WERI-Rb-1 (cell line): Measurements from ENCODE around the gene ARMC8.

Source experiments
- DNase-seq: peaks from one replicate; pipeline ENCODE4 v3.0.0-alpha.2; 2020
- H3K27ac ChIP-seq: fragments of 250-450 bp; sonication (Bioruptor Pico); 2 replicates; pipeline ENCODE4 v1.5.1; 2020; ENCODE audit warnings: mild to moderate bottlenecking, moderate library complexity
- H3K27me3 ChIP-seq: fragments of 250-450 bp; sonication (Bioruptor Pico); 2 replicates; pipeline ENCODE4 v1.5.1; 2021; ENCODE audit warnings: mild to moderate bottlenecking, low read depth, moderate library complexity; ENCODE audit not compliant: insufficient read depth, severe bottlenecking
- H3K36me3 ChIP-seq: fragments of 250-450 bp; sonication (Bioruptor Pico); 2 replicates; pipeline ENCODE4 v1.5.1; 2020; ENCODE audit warnings: mild to moderate bottlenecking, moderate library complexity
- H3K4me3 ChIP-seq: 2 replicates; pipeline ENCODE4 v1.5.1; 2011; ENCODE audit warnings: low read depth, mild to moderate bottlenecking, control low read depth, low read length
- H3K9me3 ChIP-seq: fragments of 250-450 bp; sonication (Bioruptor Pico); 2 replicates; pipeline ENCODE4 v1.5.1; 2021; ENCODE audit warnings: mild to moderate bottlenecking, moderate library complexity; ENCODE audit not compliant: severe bottlenecking
- TF ChIP-seq, protein P1 (sequence below): IDR thresholded peaks from 2 replicates; pipeline ENCODE4 v1.5.1; 2011; ENCODE audit warnings: low read depth, mild to moderate bottlenecking, control low read depth, inconsistent platforms, low read length

Gene ARMC8

GRCh38 chr3:138188013-138188730 is 1.1 kb downstream of the ARMC8 start:
- Histone ChIP-seq H3K9me3 (no peaks in the 10 kb centered on the region), H3K27me3 (no peaks in the 10 kb centered on the region), H3K4me3 (peak overlapping the region; percentile 87), H3K36me3 (peaks cover 39% of the 10 kb centered on the region), H3K27ac (peak overlapping the region; percentile 100)
- TF ChIP-seq, protein P1, sequence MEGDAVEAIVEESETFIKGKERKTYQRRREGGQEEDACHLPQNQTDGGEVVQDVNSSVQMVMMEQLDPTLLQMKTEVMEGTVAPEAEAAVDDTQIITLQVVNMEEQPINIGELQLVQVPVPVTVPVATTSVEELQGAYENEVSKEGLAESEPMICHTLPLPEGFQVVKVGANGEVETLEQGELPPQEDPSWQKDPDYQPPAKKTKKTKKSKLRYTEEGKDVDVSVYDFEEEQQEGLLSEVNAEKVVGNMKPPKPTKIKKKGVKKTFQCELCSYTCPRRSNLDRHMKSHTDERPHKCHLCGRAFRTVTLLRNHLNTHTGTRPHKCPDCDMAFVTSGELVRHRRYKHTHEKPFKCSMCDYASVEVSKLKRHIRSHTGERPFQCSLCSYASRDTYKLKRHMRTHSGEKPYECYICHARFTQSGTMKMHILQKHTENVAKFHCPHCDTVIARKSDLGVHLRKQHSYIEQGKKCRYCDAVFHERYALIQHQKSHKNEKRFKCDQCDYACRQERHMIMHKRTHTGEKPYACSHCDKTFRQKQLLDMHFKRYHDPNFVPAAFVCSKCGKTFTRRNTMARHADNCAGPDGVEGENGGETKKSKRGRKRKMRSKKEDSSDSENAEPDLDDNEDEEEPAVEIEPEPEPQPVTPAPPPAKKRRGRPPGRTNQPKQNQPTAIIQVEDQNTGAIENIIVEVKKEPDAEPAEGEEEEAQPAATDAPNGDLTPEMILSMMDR: no peak
- DNase-seq: no peak

DNA sequence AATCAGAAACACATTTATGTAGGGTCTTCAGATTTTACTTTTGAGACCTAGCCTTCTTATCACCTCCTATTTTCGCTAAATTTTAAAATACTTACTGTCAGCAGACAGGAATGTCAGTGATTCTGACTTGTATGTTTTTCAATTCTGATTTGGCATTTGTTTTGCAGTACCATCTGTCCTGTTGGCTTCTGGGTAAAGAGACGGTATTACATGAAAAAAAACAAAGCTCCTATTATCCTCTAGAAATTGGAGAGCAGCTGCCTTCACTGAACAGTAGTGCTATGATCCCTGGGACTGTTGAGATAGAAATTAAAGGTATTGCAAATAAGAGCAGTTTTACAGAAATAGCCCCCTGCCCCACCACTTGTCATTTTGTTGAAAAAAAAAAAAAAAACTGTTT is 8.4 kb downstream of the ARMC8 start:
- H3K27ac ChIP-seq: peak overlapping the region; percentile 52; the same call in 1 of the 2 replicates
- H3K27me3 ChIP-seq: no peaks in the 10 kb centered on the region
- H3K36me3 ChIP-seq: peaks cover 32% of the 10 kb centered on the region
- DNase-seq: no peak
- H3K9me3 ChIP-seq: no peaks in the 10 kb centered on the region
- no peak overlapping the region for H3K4me3 ChIP-seq
- TF ChIP-seq, protein P1: no peak

GRCh38 chr3:138196023-138196422 is 8.9 kb downstream of the ARMC8 start:
- Histone ChIP-seq H3K27me3 (no peaks in the 10 kb centered on the region), H3K9me3 (no peaks in the 10 kb centered on the region), H3K27ac (no peak overlapping the region), H3K36me3 (peaks cover 27% of the 10 kb centered on the region), H3K4me3 (no peak overlapping the region)
- TF ChIP-seq, protein P1: no peak
- no peak for DNase-seq

DNA sequence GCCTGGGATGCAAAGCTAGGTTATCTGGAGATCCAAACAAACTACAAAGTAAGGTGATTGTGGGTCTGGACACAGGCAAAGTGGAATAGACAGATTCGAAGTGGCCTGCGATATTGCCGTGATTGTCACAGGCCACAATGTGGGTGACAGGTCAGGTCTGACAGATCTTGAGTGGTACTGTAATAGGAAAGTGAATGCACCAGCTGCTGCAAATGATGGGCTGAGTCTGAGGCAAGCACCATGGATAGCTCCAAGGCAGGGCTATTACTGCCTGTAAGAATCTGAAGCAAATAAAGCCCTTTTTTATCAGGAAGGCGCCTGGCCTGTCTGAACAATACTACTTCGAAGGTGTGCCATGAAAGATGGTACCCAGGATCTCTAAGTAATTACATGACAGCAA is 10.0 kb downstream of the ARMC8 start:
- DNase-seq: no peak
- TF ChIP-seq, protein P1: no peak
- Histone ChIP-seq H3K4me3 (no peak overlapping the region), H3K36me3 (peaks cover 20% of the 10 kb centered on the region), H3K27me3 (no peaks in the 10 kb centered on the region), H3K9me3 (no peaks in the 10 kb centered on the region), H3K27ac (no peak overlapping the region)

DNA sequence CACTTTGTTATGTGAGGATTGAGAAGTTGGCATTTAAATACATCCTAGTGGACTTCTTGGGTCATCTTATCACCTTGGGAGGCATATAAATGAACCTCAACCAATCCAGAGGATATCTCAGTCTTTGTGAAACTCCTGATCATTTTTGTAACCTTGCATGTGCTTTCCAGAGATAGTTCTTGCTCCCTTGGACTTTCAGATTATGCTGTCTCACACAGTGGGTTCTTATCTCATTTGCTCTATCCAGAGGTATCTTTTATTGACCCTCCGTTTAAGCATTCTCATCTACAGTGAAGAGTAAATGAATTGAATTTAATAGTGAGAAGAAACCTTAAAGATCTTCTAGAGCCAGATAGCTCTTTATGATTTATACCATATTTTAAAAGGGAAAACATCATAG is 10.4 kb downstream of the ARMC8 start:
- Histone ChIP-seq H3K27me3 (no peaks in the 10 kb centered on the region), H3K27ac (no peak overlapping the region), H3K4me3 (no peak overlapping the region), H3K36me3 (peaks cover 17% of the 10 kb centered on the region), H3K9me3 (no peaks in the 10 kb centered on the region)
- DNase-seq: no peak
- TF ChIP-seq, protein P1: no peak

DNA sequence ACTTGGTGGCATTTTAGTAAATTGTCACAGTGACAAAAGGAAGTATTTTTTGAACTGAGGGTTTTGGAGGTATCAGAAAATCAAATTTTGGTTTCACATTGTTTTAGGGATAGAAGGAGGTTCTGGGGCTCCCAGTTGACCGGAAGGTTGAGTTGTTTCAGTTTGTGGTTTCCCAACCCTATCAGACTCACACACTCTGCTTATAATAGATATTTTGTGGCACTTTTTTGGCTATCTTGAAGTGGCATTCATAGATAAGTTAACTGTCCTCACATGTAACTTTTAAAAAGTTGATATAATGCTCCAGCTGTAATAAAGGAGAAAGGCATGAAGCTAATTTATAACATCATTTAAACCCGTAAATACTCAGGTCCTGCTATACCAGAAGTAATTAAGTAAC is 12.8 kb downstream of the ARMC8 start:
- Histone ChIP-seq H3K27ac (no peak overlapping the region), H3K27me3 (no peaks in the 10 kb centered on the region), H3K9me3 (no peaks in the 10 kb centered on the region), H3K4me3 (no peak overlapping the region), H3K36me3 (peaks cover 15% of the 10 kb centered on the region)
- DNase-seq: no peak
- TF ChIP-seq, protein P1: no peak
